ENCODE data around the gene SLC35D2.

DNA sequence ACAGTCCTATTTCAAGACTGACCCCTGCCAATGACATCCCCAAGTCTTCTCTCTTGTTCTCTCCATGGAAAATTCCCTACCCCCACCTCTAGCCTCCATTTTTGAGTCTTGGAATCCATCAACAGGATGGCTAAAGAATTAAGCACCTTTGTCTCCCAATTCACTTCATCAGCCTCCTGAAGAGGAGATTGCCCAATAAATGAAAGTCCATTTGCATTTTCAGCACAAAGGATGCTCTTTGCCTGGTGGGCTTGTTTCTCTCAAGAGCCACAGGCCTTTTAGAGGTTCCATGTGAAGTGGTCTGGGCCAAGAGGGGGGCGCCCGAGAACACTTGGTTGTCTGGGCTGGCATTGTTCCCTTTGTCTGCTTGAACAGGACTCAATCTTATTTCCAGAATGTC is 94.1 kb downstream of the SLC35D2 start:
- TF ChIP-seq RAD21 (conservative IDR thresholded peaks at IDR 0.05) = no peak
- TF ChIP-seq, protein P1, sequence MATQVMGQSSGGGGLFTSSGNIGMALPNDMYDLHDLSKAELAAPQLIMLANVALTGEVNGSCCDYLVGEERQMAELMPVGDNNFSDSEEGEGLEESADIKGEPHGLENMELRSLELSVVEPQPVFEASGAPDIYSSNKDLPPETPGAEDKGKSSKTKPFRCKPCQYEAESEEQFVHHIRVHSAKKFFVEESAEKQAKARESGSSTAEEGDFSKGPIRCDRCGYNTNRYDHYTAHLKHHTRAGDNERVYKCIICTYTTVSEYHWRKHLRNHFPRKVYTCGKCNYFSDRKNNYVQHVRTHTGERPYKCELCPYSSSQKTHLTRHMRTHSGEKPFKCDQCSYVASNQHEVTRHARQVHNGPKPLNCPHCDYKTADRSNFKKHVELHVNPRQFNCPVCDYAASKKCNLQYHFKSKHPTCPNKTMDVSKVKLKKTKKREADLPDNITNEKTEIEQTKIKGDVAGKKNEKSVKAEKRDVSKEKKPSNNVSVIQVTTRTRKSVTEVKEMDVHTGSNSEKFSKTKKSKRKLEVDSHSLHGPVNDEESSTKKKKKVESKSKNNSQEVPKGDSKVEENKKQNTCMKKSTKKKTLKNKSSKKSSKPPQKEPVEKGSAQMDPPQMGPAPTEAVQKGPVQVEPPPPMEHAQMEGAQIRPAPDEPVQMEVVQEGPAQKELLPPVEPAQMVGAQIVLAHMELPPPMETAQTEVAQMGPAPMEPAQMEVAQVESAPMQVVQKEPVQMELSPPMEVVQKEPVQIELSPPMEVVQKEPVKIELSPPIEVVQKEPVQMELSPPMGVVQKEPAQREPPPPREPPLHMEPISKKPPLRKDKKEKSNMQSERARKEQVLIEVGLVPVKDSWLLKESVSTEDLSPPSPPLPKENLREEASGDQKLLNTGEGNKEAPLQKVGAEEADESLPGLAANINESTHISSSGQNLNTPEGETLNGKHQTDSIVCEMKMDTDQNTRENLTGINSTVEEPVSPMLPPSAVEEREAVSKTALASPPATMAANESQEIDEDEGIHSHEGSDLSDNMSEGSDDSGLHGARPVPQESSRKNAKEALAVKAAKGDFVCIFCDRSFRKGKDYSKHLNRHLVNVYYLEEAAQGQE (IDR thresholded peaks at IDR 0.05; ENCODE audit: borderline replicate concordance) = no peak
- TF ChIP-seq, protein P2, sequence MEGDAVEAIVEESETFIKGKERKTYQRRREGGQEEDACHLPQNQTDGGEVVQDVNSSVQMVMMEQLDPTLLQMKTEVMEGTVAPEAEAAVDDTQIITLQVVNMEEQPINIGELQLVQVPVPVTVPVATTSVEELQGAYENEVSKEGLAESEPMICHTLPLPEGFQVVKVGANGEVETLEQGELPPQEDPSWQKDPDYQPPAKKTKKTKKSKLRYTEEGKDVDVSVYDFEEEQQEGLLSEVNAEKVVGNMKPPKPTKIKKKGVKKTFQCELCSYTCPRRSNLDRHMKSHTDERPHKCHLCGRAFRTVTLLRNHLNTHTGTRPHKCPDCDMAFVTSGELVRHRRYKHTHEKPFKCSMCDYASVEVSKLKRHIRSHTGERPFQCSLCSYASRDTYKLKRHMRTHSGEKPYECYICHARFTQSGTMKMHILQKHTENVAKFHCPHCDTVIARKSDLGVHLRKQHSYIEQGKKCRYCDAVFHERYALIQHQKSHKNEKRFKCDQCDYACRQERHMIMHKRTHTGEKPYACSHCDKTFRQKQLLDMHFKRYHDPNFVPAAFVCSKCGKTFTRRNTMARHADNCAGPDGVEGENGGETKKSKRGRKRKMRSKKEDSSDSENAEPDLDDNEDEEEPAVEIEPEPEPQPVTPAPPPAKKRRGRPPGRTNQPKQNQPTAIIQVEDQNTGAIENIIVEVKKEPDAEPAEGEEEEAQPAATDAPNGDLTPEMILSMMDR (IDR thresholded peaks at IDR 0.05; ENCODE audit: poor library complexity, severe bottlenecking) = no peak
- TF ChIP-seq SMC3 (conservative IDR thresholded peaks at IDR 0.05; ENCODE audit: poor library complexity) = no peak
- no peak for TF ChIP-seq POLR2AphosphoS5 (IDR thresholded peaks at IDR 0.05)
- TF ChIP-seq EP300 (conservative IDR thresholded peaks at IDR 0.05; ENCODE audit: poor library complexity, severe bottlenecking) = no peak
- TF ChIP-seq MXI1 (conservative IDR thresholded peaks at IDR 0.05; ENCODE audit: poor library complexity, severe bottlenecking) = no peak
